H9 (cell line): ENCODE results near the gene ASTN1. TPM values are rescaled to one million over a fixed set of nuclear protein-coding genes. Genes with fewer than 3 reads are reported as not detected.

Source experiments
- DNase-seq: peaks from one replicate; pipeline ENCODE4 v3.0.0-alpha.2; 2017
- H2AFZ ChIP-seq: one replicate; pipeline ENCODE4 v1.6.1; 2013; ENCODE audit warnings: mild to moderate bottlenecking, low read length, control low read depth, moderate library complexity
- H2AK5ac ChIP-seq: 2 replicates; pipeline ENCODE4 v1.6.1; 2013; ENCODE audit warnings: low read length, control low read depth, mixed read lengths; ENCODE audit not compliant: insufficient read length
- H2BK120ac ChIP-seq: one replicate; pipeline ENCODE4 v1.6.1; 2013; ENCODE audit warnings: low read depth, mild to moderate bottlenecking, low read length, control low read depth, inconsistent platforms; ENCODE audit not compliant: poor library complexity, severe bottlenecking
- H2BK12ac ChIP-seq: 2 replicates; pipeline ENCODE4 v1.6.1; 2013; ENCODE audit warnings: low read length, control low read depth, mixed read lengths, low read depth; ENCODE audit not compliant: insufficient read length
- H2BK15ac ChIP-seq: 2 replicates; pipeline ENCODE4 v1.6.1; 2013; ENCODE audit warnings: low read depth, low read length, control low read depth
- H2BK20ac ChIP-seq: one replicate; pipeline ENCODE4 v1.6.1; 2013; ENCODE audit warnings: low read depth, mild to moderate bottlenecking, low read length, control low read depth, inconsistent platforms; ENCODE audit not compliant: poor library complexity, severe bottlenecking
- H2BK5ac ChIP-seq: 2 replicates; pipeline ENCODE4 v1.6.1; 2013; ENCODE audit warnings: low read length, control low read depth, mixed read lengths; ENCODE audit not compliant: insufficient read length
- H3K14ac ChIP-seq: 2 replicates; pipeline ENCODE4 v1.6.1; 2013; ENCODE audit warnings: low read length, control low read depth; ENCODE audit not compliant: insufficient read depth
- H3K18ac ChIP-seq: 2 replicates; pipeline ENCODE4 v1.6.1; 2013; ENCODE audit warnings: low read depth, mild to moderate bottlenecking, mixed read lengths, low read length, control low read depth; ENCODE audit not compliant: insufficient read length
- H3K23ac ChIP-seq: 2 replicates; pipeline ENCODE4 v1.6.1; 2013; ENCODE audit warnings: low read length, control low read depth, mixed read lengths, low read depth; ENCODE audit not compliant: insufficient read length
- H3K23me2 ChIP-seq: 2 replicates; pipeline ENCODE4 v1.6.1; 2013; ENCODE audit warnings: low read depth, mild to moderate bottlenecking, mixed read lengths, low read length, control low read depth; ENCODE audit not compliant: insufficient read length, poor library complexity, severe bottlenecking
- H3K27ac ChIP-seq: 2 replicates; pipeline ENCODE4 v1.5.1; 2013; ENCODE audit warnings: low read length, control low read depth, mixed read lengths, low read depth; ENCODE audit not compliant: insufficient read length
- H3K27me3 ChIP-seq: 2 replicates; pipeline ENCODE4 v1.6.1; 2013; ENCODE audit warnings: low read length, control low read depth, inconsistent platforms; ENCODE audit not compliant: insufficient read depth
- H3K4ac ChIP-seq: 2 replicates; pipeline ENCODE4 v1.6.1; 2013; ENCODE audit warnings: low read depth, mild to moderate bottlenecking, control low read depth, inconsistent platforms, low read length, moderate library complexity
- H3K4me1 ChIP-seq: 2 replicates; pipeline ENCODE4 v1.6.1; 2013; ENCODE audit warnings: low read length, control low read depth, inconsistent platforms; ENCODE audit not compliant: insufficient read depth
- H3K4me2 ChIP-seq: 2 replicates; pipeline ENCODE4 v1.6.1; 2013; ENCODE audit warnings: low read length, control low read depth, mixed read lengths; ENCODE audit not compliant: insufficient read length, insufficient read depth
- H3K56ac ChIP-seq: 2 replicates; pipeline ENCODE4 v1.6.1; 2013; ENCODE audit warnings: low read depth, mild to moderate bottlenecking, mixed read lengths, low read length, control low read depth; ENCODE audit not compliant: insufficient read length
- H3K79me1 ChIP-seq: 2 replicates; pipeline ENCODE4 v1.6.1; 2013; ENCODE audit warnings: low read depth, mild to moderate bottlenecking, moderate library complexity, low read length, control low read depth, inconsistent platforms; ENCODE audit not compliant: insufficient read depth, poor library complexity, severe bottlenecking
- H3K79me2 ChIP-seq: 2 replicates; pipeline ENCODE4 v1.6.1; 2013; ENCODE audit warnings: low read length, control low read depth, inconsistent platforms; ENCODE audit not compliant: insufficient read depth
- H3K9ac ChIP-seq: 2 replicates; pipeline ENCODE4 v1.6.1; 2013; ENCODE audit warnings: low read length, control low read depth, mixed read lengths; ENCODE audit not compliant: insufficient read length; ENCODE audit errors: extremely low read depth
- H3K9me3 ChIP-seq: one replicate; pipeline ENCODE4 v1.6.1; 2013; ENCODE audit warnings: low read depth, low read length, inconsistent platforms; ENCODE audit not compliant: control insufficient read depth
- H3T11ph ChIP-seq: one replicate; pipeline ENCODE4 v1.6.1; 2013; ENCODE audit warnings: mild to moderate bottlenecking, low read length, control low read depth, inconsistent platforms
- H4K20me1 ChIP-seq: one replicate; pipeline ENCODE4 v1.6.1; 2013; ENCODE audit not compliant: control insufficient read depth, insufficient read length, insufficient read depth
- H4K5ac ChIP-seq: 2 replicates; pipeline ENCODE4 v1.6.1; 2013; ENCODE audit warnings: low read depth, mild to moderate bottlenecking, mixed read lengths, low read length, control low read depth; ENCODE audit not compliant: insufficient read length
- H4K8ac ChIP-seq: replicated peaks from 2 replicates; pipeline ENCODE4 v1.6.1; 2013; ENCODE audit warnings: low read length, control low read depth, mixed read lengths, low read depth; ENCODE audit not compliant: insufficient read length
- H4K91ac ChIP-seq: 2 replicates; pipeline ENCODE4 v1.6.1; 2013; ENCODE audit warnings: low read depth, mild to moderate bottlenecking, moderate library complexity, mixed read lengths, low read length, control low read depth; ENCODE audit not compliant: insufficient read length
- H3K27ac Mint-ChIP-seq, 3 experiments: 2 replicates in 2 of 3; 3 replicates in 1 of 3; pipeline ENCODE4 v1.8.0; 2020 to 2021; ENCODE audit warnings: mixed read lengths in 3 of 3, mild to moderate bottlenecking in 1 of 3, moderate library complexity in 1 of 3
- H3K27me3 Mint-ChIP-seq: 2 replicates; pipeline ENCODE4 v1.8.0; 2021; ENCODE audit warnings: low read depth, mild to moderate bottlenecking, moderate library complexity, mixed read lengths
- H3K36me3 Mint-ChIP-seq, 3 experiments: 2 replicates in 2 of 3; 3 replicates in 1 of 3; pipeline ENCODE4 v1.8.0; 2020 to 2021; ENCODE audit warnings: low read depth in 3 of 3, mixed read lengths in 3 of 3; ENCODE audit not compliant: insufficient read depth in 1 of 3
- H3K4me1 Mint-ChIP-seq, 2 experiments: 2 replicates each; pipeline ENCODE4 v1.8.0; 2020; ENCODE audit warnings: mixed read lengths in 2 of 2
- H3K4me3 Mint-ChIP-seq, 2 experiments: 2 replicates in 1 of 2; 3 replicates in 1 of 2; pipeline ENCODE4 v1.8.0; 2020 to 2021; ENCODE audit warnings: mild to moderate bottlenecking in 2 of 2, mixed read lengths in 2 of 2, moderate library complexity in 1 of 2
- H3K9me3 Mint-ChIP-seq, 2 experiments: 2 replicates in 1 of 2; 3 replicates in 1 of 2; pipeline ENCODE4 v1.8.0; 2020; ENCODE audit warnings: mild to moderate bottlenecking in 2 of 2, mixed read lengths in 2 of 2, moderate library complexity in 1 of 2
- CTCF ChIP-seq: fragments of 200-600 bp; sonication (generic); conservative IDR thresholded peaks from 3 replicates; pipeline ENCODE4 v1.8.0; 2021; ENCODE audit warnings: antibody characterized with exemption, mild to moderate bottlenecking
- WGBS: extraction: QIAGEN DNeasy Blood & Tissue Kit; methylation state at CpG from one replicate; pipeline ENCODE4 v1.1.7; 2013; ENCODE audit warnings: missing lambda C conversion rate, low lambda C conversion rate, mixed read lengths; ENCODE audit not compliant: insufficient read length; ENCODE audit errors: extremely low coverage; 5-methylcytosine and 5-hydroxymethylcytosine counted together
- total RNA-seq: library from RNA; stranded (reverse); gene quantifications from 2 replicates; pipeline ENCODE4 v1.2.1, GENCODE V29; 2021

ASTN1 gene
- total RNA-seq, 1 experiment from 2014 or later: 0.98 TPM

- H3K27me3 ChIP-seq: no peaks in the 10 kb centered on the region
- H2BK20ac ChIP-seq: no peak overlapping the region
- H4K5ac ChIP-seq: no peak overlapping the region
Observed at GRCh38 chr1:177053648-177054047, 110.9 kb downstream of the ASTN1 start.

More at GRCh38 chr1:177053648-177054047, 110.9 kb downstream of the ASTN1 start:
- H3K18ac ChIP-seq: no peak overlapping the region
- H3K14ac ChIP-seq: no peak overlapping the region
- 0 out of 2 replicates have a peak, but pooled peaks cover 3% of the 10 kb centered on the region for H3K4me1 ChIP-seq
- no peak for TF ChIP-seq CTCF
- H2BK12ac ChIP-seq: no peak overlapping the region
- no peak overlapping the region for H2BK120ac ChIP-seq
- Mint-ChIP-seq H3K36me3 (no peaks in the 10 kb centered on the region), H3K27me3 (peaks cover 56% of the 10 kb centered on the region), H3K27ac (no peak overlapping the region), H3K4me1 (peaks cover 3 to 8% of the 10 kb centered on the region in 2 experiments), H3K9me3 (no peaks in the 10 kb centered on the region), H3K4me3 (no peak overlapping the region)
- H4K20me1 ChIP-seq: no peaks in the 10 kb centered on the region
- H4K91ac ChIP-seq: no peak overlapping the region
- H2BK5ac ChIP-seq: no peak overlapping the region
- no peak overlapping the region for H2AFZ ChIP-seq
- no peaks in the 10 kb centered on the region for H3K9me3 ChIP-seq
- H3K4ac ChIP-seq: no peak overlapping the region
- no peak overlapping the region for H3T11ph ChIP-seq
- H3K23ac ChIP-seq: no peak overlapping the region
- H2BK15ac ChIP-seq: no peak overlapping the region
- no peaks in the 10 kb centered on the region for H3K79me1 ChIP-seq
- H3K9ac ChIP-seq: no peak overlapping the region
- H2AK5ac ChIP-seq: no peak overlapping the region
- H3K27ac ChIP-seq: no peak overlapping the region
- DNase-seq: no peak
- H3K56ac ChIP-seq: no peak overlapping the region
- no CpG with 5 or more reads among the region's 3 CpGs for WGBS
- H4K8ac ChIP-seq: no peak overlapping the region
- H3K79me2 ChIP-seq: no peaks in the 10 kb centered on the region
- H3K23me2 ChIP-seq: no peaks in the 10 kb centered on the region
- no peak overlapping the region for H3K4me2 ChIP-seq
